Kidney tubule cell (primary cell): ENCODE results near the gene CACUL1.
"Not testable (repeated sequence)": the region's sequence is repeated elsewhere in the genome, so short reads cannot be mapped to it uniquely, and the experiment has no call there.

Source experiments
- DNase-seq: peaks from one replicate; pipeline ENCODE4 v3.0.0-alpha.2; 2018; ENCODE audit warnings: low spot score

CACUL1 gene

GRCh38 chr10:118682533-118682932, 72.2 kb downstream of the CACUL1 start:
- no peak for DNase-seq

GRCh38 chr10:118680197-118680596, 74.6 kb downstream of the CACUL1 start:
- DNase-seq = no peak

- DNase-seq = no peak
These were observed 80.4 kb downstream of the CACUL1 start for GRCh38 chr10:118674226-118674919.

GRCh38 chr10:118672766-118673715, 81.7 kb downstream of the CACUL1 start:
- no peak for DNase-seq

GRCh38 chr10:118672153-118672552, 82.6 kb downstream of the CACUL1 start:
- DNase-seq = no peak

GRCh38 chr10:118671221-118671620, 83.5 kb downstream of the CACUL1 start:
- DNase-seq = not testable (repeated sequence)

GRCh38 chr10:118670472-118671124, 84.2 kb downstream of the CACUL1 start:
- no peak for DNase-seq

GRCh38 chr10:118669835-118670234, 84.9 kb downstream of the CACUL1 start:
- no peak for DNase-seq

GRCh38 chr10:118669020-118669791, 85.6 kb downstream of the CACUL1 start:
- no peak for DNase-seq

GRCh38 chr10:118668228-118668952, 86.4 kb downstream of the CACUL1 start:
- no peak for DNase-seq

GRCh38 chr10:118667732-118668131, 87.0 kb downstream of the CACUL1 start:
- no peak for DNase-seq

GRCh38 chr10:118666350-118666749, 88.4 kb downstream of the CACUL1 start:
- DNase-seq = no peak

GRCh38 chr10:118664321-118664720, 90.4 kb downstream of the CACUL1 start:
- DNase-seq = no peak

GRCh38 chr10:118663176-118663575, 91.6 kb downstream of the CACUL1 start:
- DNase-seq = no peak

- no peak for DNase-seq
These were observed 92.3 kb downstream of the CACUL1 start for GRCh38 chr10:118662228-118663035.

GRCh38 chr10:118658762-118659161, 96.0 kb downstream of the CACUL1 start:
- DNase-seq = no peak

- not testable (repeated sequence) for DNase-seq
These were observed 96.6 kb downstream of the CACUL1 start for GRCh38 chr10:118658168-118658567.

GRCh38 chr10:118645294-118645693, 109.5 kb downstream of the CACUL1 start:
- DNase-seq = not testable (repeated sequence)

- no peak for DNase-seq
These were observed 112.5 kb downstream of the CACUL1 start for GRCh38 chr10:118642228-118642627.

GRCh38 chr10:118638680-118639079, 116.1 kb downstream of the CACUL1 start:
- no peak for DNase-seq
